GM12878 (cell line): ENCODE data around the gene PAPPA. TPM values are rescaled to one million over a fixed set of nuclear protein-coding genes. Genes with fewer than 3 reads are reported as not detected.

Source experiments
- ATAC-seq: fragments of 200-7000 bp; cut with Tn5 transposase; 3 replicates; pipeline ENCODE4 v1.9.1; 2020; ENCODE audit warnings: mild to moderate bottlenecking, moderate library complexity
- BruUV-seq: library from RNA; stranded (reverse); fragments of 400-500 nt; replicated peaks from 2 replicates; lab custom pipeline; 2021; lab: Mats Ljungman, UMichigan
- CTCF ChIA-PET: fragments of 300-600 bp; sonication (Branson Sonifier 250); formaldehyde crosslinking; extraction: SDS; loops from one replicate; lab custom pipeline; 2021; ENCODE audit warnings: inconsistent platforms; lab: Yijun Ruan, JAX
- POLR2A ChIA-PET: fragments of 350-600 bp; formaldehyde crosslinking; extraction: SDS; loops from one replicate; lab custom pipeline; 2021; ENCODE audit warnings: inconsistent platforms; lab: Charles Lee
- RAD21 ChIA-PET: fragments of 300-600 bp; sonication (Branson Sonifier 250); formaldehyde crosslinking; loops from one replicate; lab custom pipeline; 2023; ENCODE audit warnings: antibody characterized with exemption; ENCODE audit not compliant: unreplicated experiment; lab: Charles Lee
- SMC1A ChIA-PET: fragments of 300-600 bp; sonication (Branson Sonifier 250); formaldehyde crosslinking; loops from one replicate; lab custom pipeline; 2023; ENCODE audit not compliant: unreplicated experiment, uncharacterized antibody; lab: Charles Lee
- DNase-seq: peaks from one replicate; pipeline ENCODE4 v3.0.0-alpha.2; 2011; ENCODE audit warnings: low read depth, low spot score
- FAIRE-seq: peaks from 3 replicates; lab custom pipeline; 2011; peaks lifted over from hg19 to GRCh38; lab: Jason Lieb, UNC
- H2AFZ ChIP-seq: 2 replicates; pipeline ENCODE4 v1.6.0; 2011; ENCODE audit warnings: low read depth, low read length, control low read depth; ENCODE audit not compliant: control insufficient read depth
- H3K27ac ChIP-seq: 2 replicates; pipeline ENCODE4 v1.5.1; 2011; ENCODE audit warnings: control low read depth; ENCODE audit not compliant: control insufficient read depth, insufficient read depth
- H3K27me3 ChIP-seq, 2 experiments: replicated peaks in 1 of 2; 2 replicates each; pipeline versions ENCODE4 v1.6.0 to v1.6.1; 2011; ENCODE audit warnings: low read length in 1 of 2; ENCODE audit not compliant: control insufficient read depth in 2 of 2, insufficient read depth in 2 of 2
- H3K36me3 ChIP-seq, 2 experiments: 2 replicates each; pipeline ENCODE4 v1.5.1; 2011; ENCODE audit warnings: low read length in 1 of 2; ENCODE audit not compliant: control insufficient read depth in 2 of 2, insufficient read depth in 2 of 2
- H3K4me1 ChIP-seq: 2 replicates; pipeline ENCODE4 v1.6.1; 2011; ENCODE audit warnings: mild to moderate bottlenecking, low read length, moderate library complexity, mixed read lengths; ENCODE audit not compliant: control insufficient read depth, insufficient read depth
- H3K4me2 ChIP-seq: 2 replicates; pipeline ENCODE4 v1.6.0; 2011; ENCODE audit warnings: control low read depth; ENCODE audit not compliant: control insufficient read depth, insufficient read depth
- H3K4me3 ChIP-seq: fragments of 200-600 bp; sonication (generic); 2 replicates; pipeline ENCODE4 v1.5.1; 2016
- H3K79me2 ChIP-seq: 2 replicates; pipeline ENCODE4 v1.6.0; 2011; ENCODE audit warnings: low read length; ENCODE audit not compliant: control insufficient read depth, insufficient read depth
- H3K9ac ChIP-seq: 2 replicates; pipeline ENCODE4 v1.8.0; 2011; ENCODE audit warnings: low read length, control low read depth, mixed read lengths; ENCODE audit not compliant: control insufficient read depth, insufficient read depth
- H3K9me3 ChIP-seq: replicated peaks from 3 replicates; pipeline ENCODE4 v1.5.1; 2011; ENCODE audit warnings: mild to moderate bottlenecking, low read length; ENCODE audit not compliant: control insufficient read depth, insufficient read depth
- H4K20me1 ChIP-seq: 2 replicates; pipeline ENCODE4 v1.6.0; 2011; ENCODE audit not compliant: control insufficient read depth, insufficient read depth
- ASH2L ChIP-seq: fragments of 300-600, 200-600 bp; sonication (generic); IDR thresholded peaks from 2 replicates; pipeline ENCODE4 v1.6.1; 2017; ENCODE audit warnings: low read depth, mild to moderate bottlenecking, borderline replicate concordance
- BCLAF1 ChIP-seq: fragments of 450-650 bp; IDR thresholded peaks from 2 replicates; pipeline ENCODE4 v1.6.1; 2017; ENCODE audit warnings: antibody characterized with exemption, mild to moderate bottlenecking, moderate library complexity
- HSF1 ChIP-seq: fragments of 150-350 bp; IDR thresholded peaks from 2 replicates; pipeline ENCODE4 v1.6.1; 2014; ENCODE audit warnings: mild to moderate bottlenecking, low read depth, low read length
- KAT2A ChIP-seq: conservative IDR thresholded peaks from 2 replicates; pipeline ENCODE4 v1.6.1; 2011; ENCODE audit warnings: low read depth, low read length; ENCODE audit not compliant: control insufficient read depth
- POLR2AphosphoS5 ChIP-seq: IDR thresholded peaks from 2 replicates; pipeline ENCODE4 v1.6.1; 2011; ENCODE audit warnings: mild to moderate bottlenecking, low read length, inconsistent platforms
- whole genome bisulfite sequencing: methylation state at CpG from one replicate; pipeline ENCODE4 v1.1.6; 2016; ENCODE audit warnings: low lambda C conversion rate; ENCODE audit not compliant: insufficient replicate concordance, insufficient coverage; ENCODE audit errors: missing lambda C conversion rate; 5-methylcytosine and 5-hydroxymethylcytosine counted together
- in situ Hi-C: fragments of 300-500 bp; cut with MboI; formaldehyde crosslinking; loops from 9 replicates; pipeline ENCODE4 v1.14.3; 2018; ENCODE audit warnings: mixed read lengths
- intact Hi-C: fragments of 100-400 bp; cut with micrococcal nuclease; formaldehyde crosslinking; loops from one replicate; pipeline ENCODE4 v1.14.2; 2022; ENCODE audit not compliant: unreplicated experiment
- polyA plus RNA-seq, 11 experiments: library from polyadenylated mRNA; depleted of rRNA in 4 of 11; unstranded in 6 of 11; stranded (reverse) in 5 of 11; fragments of >200 nt; fragmentation: Nextera tagmentation in 4 of 11; fragmentation: Illumina TruSeq in 1 of 11; extraction: Ambion mirVana in 4 of 11; extraction: Trizol in 1 of 11; gene quantifications; 1 replicate in 1 of 11; 2 replicates in 10 of 11; pipeline versions ENCODE4 v1.2.1 to v1.2.3, GENCODE V29; 2011 to 2016; ENCODE audit warnings: inconsistent platforms in 2 of 11, missing spikeins in 2 of 11, low read depth in 1 of 11
- total RNA-seq, 4 experiments: library from RNA; depleted of rRNA in 3 of 4; stranded (reverse); fragments of >200 nt in 3 of 4; fragmentation: Illumina TruSeq in 1 of 4; extraction: Trizol in 1 of 4; gene quantifications; 2 replicates each; pipeline versions ENCODE4 v1.2.1 to v1.2.3, GENCODE V29; 2013 to 2021

PAPPA gene
- total and polyA plus RNA-seq, 10 of the 15 experiments (the other 5 are each of a cell fraction or from before 2014, with no cell fraction given): under 0.01 to 0.19 (median 0.02) TPM; not detected in 4

GRCh38 chr9:116335392-116335791 lies 181.8 kb downstream of the PAPPA start:
- no TSS peak for BruUV-seq
- TF ChIP-seq KAT2A (no peak), ASH2L (no peak), POLR2AphosphoS5 (no peak), BCLAF1 (no peak), HSF1 (no peak)
- no peaks in the 10 kb centered on the region for H4K20me1 ChIP-seq
- in situ Hi-C loops (no loop called here), intact Hi-C loops (loop anchor here (5.0 to 10.0 kb wide), 2 partner anchors 52 to 159 kb away; no protein-coding TSS in a partner anchor)
- ATAC-seq (no peak), FAIRE-seq (no peak), DNase-seq (no peak)
- ChIA-PET RAD21 (no interaction called here), POLR2A (no interaction called here), SMC1A (no interaction called here), CTCF (no interaction called here)
- H3K4me2 ChIP-seq: no peak overlapping the region
- H3K79me2 ChIP-seq: no peaks in the 10 kb centered on the region
- no peaks in the 10 kb centered on the region for H3K4me1 ChIP-seq
- 7% methylated on average over 4 of the region's 4 CpGs for WGBS
- no peak overlapping the region for H3K27ac ChIP-seq
- H3K36me3 ChIP-seq: no peaks in the 10 kb centered on the region
- no peaks in the 10 kb centered on the region; a peak in 2 of 4 replicates for H3K27me3 ChIP-seq
- H3K4me3 ChIP-seq: no peak overlapping the region
- no peaks in the 10 kb centered on the region for H3K9me3 ChIP-seq
- no peak overlapping the region for H3K9ac ChIP-seq
- no peak overlapping the region for H2AFZ ChIP-seq
